ENCODE measurements around the gene TRRAP.
"Not testable (repeated sequence)": the region's sequence is repeated elsewhere in the genome, so short reads cannot be mapped to it uniquely, and the experiment has no call there.

TRRAP gene

DNA sequence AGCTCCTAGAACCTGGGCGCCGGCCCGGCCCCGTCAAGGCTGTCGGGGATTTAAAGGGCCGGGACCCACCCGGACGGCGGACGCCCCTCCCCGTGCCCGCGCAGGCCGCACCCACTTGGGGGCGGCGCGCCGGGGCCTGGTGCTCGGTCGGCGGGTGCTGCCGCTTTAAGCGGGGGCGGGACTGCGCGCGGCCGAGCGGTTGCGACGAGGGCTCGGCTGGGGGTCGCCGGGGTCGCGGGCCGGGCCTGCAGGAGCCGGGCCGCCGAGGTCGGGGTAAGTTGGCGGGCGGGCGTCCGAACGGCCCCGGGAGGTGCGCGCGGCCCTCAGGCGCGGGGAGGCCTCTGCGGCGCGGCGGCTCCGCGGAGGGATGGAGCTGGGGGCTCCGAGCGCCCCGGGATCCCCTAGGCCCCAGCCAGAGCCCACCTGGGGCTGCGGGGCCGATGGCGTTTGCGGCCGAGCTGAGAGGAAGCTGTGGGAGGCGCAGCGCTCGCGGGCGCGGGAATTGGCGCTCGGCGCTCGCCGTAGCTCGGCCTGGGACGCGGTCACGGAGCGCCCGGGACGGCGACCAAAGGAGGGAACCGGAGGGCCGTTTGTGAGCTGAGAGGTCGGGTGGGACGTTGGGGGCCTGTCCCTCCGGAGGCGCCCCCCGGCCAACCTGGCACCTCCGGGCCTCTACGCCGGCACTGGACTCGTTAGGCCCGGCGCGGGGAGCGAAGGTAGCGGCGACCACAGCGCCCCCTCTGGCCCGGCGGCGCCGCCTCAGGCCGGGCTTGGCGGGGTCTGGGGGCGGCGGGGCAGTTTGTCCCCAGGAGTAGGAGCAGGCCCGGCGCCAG, at the start of gene TRRAP:
Gene TRRAP, plus strand, starts transcription at position 168 of the 833 bp plus-strand sequence. CDS start 2,619 bp downstream, outside the sequence.
- DNase-seq: peak in 1 of 2 experiments; percentile 39

- DNase-seq: no peak
Measured at GRCh38 chr7:98830972-98831548, 47.3 kb upstream of the TRRAP start.

- no peak for DNase-seq
Measured at GRCh38 chr7:98831641-98832221, 46.6 kb upstream of the TRRAP start.

DNA sequence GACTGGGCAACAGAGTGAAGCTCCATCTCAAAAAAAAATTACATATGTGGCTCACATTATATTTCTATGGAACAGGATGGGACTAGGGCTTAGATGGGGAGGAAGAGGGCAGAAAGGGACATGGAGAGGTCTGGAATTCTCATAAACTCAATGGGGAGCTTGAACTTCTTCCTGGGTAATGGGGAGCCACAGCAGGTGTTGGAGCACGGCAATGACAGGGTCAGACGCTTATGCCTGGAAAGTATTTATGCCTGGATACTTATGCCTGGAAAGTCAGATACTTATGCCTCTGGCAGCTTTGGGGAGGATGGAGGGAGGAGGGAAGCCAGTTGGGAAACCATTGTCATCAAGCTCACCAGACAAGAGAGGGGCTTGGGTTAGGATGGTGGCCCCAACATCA, 45.3 kb upstream of the TRRAP start:
- no peak for DNase-seq

- DNase-seq: no peak
Measured at GRCh38 chr7:98834949-98835348, 43.4 kb upstream of the TRRAP start.

GRCh38 chr7:98836811-98837629, 41.3 kb upstream of the TRRAP start:
- DNase-seq: peak; percentile 30 to 85

DNA sequence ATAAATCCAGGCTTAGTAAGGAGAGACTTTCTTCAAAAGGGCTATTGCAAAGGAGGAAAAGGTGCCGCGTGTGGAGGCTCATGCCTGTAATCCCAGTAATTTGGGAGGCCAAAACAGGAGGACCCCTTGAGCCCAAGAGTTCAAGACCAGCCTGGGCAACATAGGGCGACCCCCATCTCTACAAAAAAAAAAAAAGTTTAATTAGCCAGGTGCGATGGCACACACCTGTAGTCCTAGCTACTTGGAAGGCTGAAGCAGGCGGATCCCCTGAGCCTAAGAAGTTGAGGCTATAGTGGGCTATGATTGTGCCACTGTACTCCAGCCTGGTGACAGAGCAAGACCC, 40.7 kb upstream of the TRRAP start:
- no peak for DNase-seq

DNA sequence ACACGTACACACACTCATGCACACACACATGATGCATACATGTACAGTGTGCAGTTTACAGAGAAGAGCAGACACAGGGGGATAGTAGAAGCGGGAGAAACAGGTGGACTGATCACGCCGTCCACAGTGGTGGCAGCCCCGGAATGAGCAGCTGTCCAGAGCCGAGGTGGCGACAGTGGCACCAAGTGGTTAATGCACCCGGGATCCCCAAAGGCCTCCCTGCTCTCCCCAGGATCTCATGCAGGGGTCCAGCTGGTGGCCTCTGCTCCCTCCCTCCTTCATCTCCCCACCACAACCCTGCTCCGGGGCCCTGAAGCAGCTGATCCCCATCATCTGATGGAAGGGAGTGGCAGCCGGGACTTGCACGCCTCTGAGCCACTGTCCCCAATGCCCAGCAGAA, 38.2 kb upstream of the TRRAP start:
- DNase-seq: no peak

- DNase-seq: no peak
Measured at GRCh38 chr7:98840722-98841121, 37.6 kb upstream of the TRRAP start.

- peak; percentile 33 to 34 for DNase-seq
Measured at GRCh38 chr7:98841179-98841997, 36.9 kb upstream of the TRRAP start.

DNA sequence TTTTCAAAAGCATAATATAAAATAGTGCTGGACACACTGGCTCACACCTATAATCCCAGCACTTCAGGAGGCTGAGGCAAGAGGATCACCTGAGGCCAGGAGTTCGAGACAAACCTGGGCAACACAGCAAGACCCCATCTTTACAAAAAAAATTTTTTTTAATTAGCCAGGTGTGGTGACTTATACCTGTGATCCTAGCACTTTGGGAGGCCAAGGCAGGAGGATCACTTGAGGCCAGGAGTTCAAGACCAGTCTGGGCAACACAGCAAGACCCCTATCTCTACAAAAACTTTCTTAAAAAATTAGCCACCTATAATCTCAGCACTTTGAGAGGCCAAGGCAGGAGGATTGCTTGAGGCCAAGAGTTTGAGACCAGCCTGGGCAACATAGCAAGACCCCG, 35.8 kb upstream of the TRRAP start:
- not testable (repeated sequence) for DNase-seq

DNA sequence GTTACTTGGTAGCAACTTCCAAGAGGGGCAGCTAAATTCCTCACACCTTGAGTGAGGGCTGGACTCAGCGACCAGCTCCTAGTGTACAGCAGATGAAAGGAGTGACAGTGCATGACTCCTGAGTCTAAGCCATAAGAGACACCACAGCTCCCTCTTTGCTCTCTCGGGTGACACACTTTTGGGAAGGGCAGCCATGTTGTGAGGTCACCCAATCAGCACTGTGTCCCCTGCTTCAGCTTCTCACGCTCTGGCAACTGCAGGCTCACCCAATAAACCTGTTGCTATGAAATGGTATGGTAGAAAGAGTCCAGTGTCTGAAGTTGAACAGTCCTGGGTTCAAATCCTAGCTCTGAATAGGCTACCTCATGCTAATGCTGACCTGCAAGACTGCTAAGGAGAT, 29.4 kb upstream of the TRRAP start:
- no peak for DNase-seq

DNA sequence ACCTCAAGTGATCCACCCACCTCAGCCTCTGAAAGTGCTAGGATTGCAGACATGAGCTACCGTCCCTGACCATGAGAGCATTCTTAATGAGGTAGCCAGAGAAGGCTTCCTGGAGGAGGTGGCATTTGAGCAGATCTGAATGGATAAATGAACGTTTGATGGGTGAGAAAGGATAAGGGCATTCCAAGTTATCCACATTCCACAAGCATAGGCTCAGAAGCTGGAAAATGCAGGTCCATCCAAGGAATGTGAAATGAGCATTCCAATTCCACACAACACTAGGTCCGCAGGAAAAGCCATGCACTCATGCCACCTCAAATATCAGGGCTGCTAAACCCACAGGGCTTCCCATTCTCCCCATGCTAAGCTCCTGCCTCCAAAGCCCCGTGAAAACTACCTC, 25.5 kb upstream of the TRRAP start:
- no peak for DNase-seq

GRCh38 chr7:98855610-98856422, 22.5 kb upstream of the TRRAP start:
- DNase-seq: no peak

- no peak for DNase-seq
Measured at GRCh38 chr7:98860071-98860470, 18.3 kb upstream of the TRRAP start.

- DNase-seq: no peak
Measured at GRCh38 chr7:98862203-98862602, 16.1 kb upstream of the TRRAP start.

- DNase-seq: no peak
Measured at GRCh38 chr7:98862716-98863420, 15.5 kb upstream of the TRRAP start.

DNA sequence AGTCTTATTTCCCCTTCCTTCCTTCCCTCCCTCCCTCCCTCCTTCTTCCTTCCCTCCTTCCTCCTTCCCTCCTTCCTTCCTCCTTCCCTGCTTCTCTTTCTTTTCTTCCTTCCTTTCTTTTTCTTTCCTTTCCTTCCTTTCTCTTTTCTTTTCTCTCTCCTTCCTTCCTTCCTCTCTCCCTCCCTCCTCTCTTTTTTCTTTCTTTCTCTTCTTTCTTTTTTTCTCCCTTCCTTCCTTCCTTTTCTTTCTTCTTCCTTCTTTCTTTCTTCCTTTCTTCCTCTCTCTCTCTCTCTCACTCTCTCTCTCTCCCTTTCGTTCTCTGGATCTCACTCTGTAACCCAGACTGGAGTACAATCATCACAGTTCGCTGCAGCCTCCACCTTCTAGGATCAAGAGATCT, 14.7 kb upstream of the TRRAP start:
- no peak for DNase-seq

DNA sequence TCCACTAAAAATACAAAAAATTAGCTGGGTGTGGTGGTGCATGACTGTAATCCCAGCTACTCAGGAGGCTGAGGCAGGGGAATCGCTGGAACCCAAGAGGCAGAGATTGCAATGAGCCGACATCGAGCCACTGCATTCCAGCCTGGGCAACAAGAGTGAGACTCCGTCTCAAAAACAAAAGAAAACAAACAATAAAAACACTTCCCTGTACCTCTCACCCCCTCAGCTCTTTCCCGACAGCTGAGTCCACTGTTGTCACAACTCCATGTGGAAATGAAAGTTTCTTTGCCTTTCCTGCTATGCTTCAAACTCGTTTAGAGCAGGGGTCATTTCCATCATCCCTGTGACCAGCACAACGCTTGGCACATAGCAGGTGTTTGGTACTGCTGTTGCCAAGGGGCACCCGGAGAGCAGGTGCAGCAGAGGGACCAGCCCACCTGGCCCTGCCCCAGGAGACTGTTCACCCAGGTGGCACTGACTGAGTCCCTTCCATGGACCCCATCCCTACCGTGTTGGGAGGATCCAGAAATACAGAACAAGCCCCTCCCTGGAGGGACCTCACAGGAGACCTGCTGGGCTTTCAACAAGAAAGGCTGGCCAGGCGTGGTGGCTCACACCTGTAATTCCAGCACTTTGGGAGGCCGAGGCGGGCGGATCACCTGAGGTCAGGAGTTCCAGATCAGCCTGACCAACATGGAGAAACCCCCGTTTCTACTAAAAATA, 13.4 kb upstream of the TRRAP start:
- DNase-seq: no peak

GRCh38 chr7:98866351-98866750, 12.0 kb upstream of the TRRAP start:
- no peak for DNase-seq

Data from NCI-H187 (cell line).